HFFc6 (cell line): ENCODE results near the gene FZR1. TPM values are rescaled to one million over a fixed set of nuclear protein-coding genes. Genes with fewer than 3 reads are reported as not detected.
A peak's percentile ranks its signal among the peaks of the same experiment; 100 is the strongest.

Experiments
- DNase-seq: peaks from one replicate; pipeline ENCODE4 v3.0.0-alpha.2; 2018
- H3K27ac Mint-ChIP-seq: 2 replicates; pipeline ENCODE4 v1.8.0; 2020; ENCODE audit warnings: mild to moderate bottlenecking, mixed read lengths
- H3K27me3 Mint-ChIP-seq: 2 replicates; pipeline ENCODE4 v1.8.0; 2021; ENCODE audit warnings: mild to moderate bottlenecking, moderate library complexity, mixed read lengths; ENCODE audit not compliant: insufficient read depth
- H3K36me3 Mint-ChIP-seq: 2 replicates; pipeline ENCODE4 v1.8.0; 2021; ENCODE audit warnings: low read depth, mixed read lengths
- H3K4me1 Mint-ChIP-seq: 2 replicates; pipeline ENCODE4 v1.8.0; 2020; ENCODE audit warnings: low read depth, mixed read lengths
- H3K4me3 Mint-ChIP-seq: 2 replicates; pipeline ENCODE4 v1.8.0; 2020; ENCODE audit warnings: mild to moderate bottlenecking, moderate library complexity, mixed read lengths
- H3K9me3 Mint-ChIP-seq: 2 replicates; pipeline ENCODE4 v1.8.0; 2020; ENCODE audit warnings: mild to moderate bottlenecking, mixed read lengths
- CTCF ChIP-seq: fragments of 200-600 bp; sonication (generic); IDR thresholded peaks from 2 replicates; pipeline ENCODE4 v1.5.0; 2021; ENCODE audit warnings: antibody characterized with exemption, mild to moderate bottlenecking
- total RNA-seq, 6 experiments: library from RNA; stranded (reverse); fragmentation: NEBNext Ultra II Directional; extraction: Animal tissue kit (Norgen Biotek cat#: 25700); gene quantifications; 2 replicates in 1 of 6; 3 replicates in 5 of 6; pipeline ENCODE4 v1.2.3, GENCODE V29; 2021

The FZR1 gene
- total RNA-seq, 6 experiments from 2014 or later = 43.9 to 56.8 (median 46.0) TPM

DNA sequence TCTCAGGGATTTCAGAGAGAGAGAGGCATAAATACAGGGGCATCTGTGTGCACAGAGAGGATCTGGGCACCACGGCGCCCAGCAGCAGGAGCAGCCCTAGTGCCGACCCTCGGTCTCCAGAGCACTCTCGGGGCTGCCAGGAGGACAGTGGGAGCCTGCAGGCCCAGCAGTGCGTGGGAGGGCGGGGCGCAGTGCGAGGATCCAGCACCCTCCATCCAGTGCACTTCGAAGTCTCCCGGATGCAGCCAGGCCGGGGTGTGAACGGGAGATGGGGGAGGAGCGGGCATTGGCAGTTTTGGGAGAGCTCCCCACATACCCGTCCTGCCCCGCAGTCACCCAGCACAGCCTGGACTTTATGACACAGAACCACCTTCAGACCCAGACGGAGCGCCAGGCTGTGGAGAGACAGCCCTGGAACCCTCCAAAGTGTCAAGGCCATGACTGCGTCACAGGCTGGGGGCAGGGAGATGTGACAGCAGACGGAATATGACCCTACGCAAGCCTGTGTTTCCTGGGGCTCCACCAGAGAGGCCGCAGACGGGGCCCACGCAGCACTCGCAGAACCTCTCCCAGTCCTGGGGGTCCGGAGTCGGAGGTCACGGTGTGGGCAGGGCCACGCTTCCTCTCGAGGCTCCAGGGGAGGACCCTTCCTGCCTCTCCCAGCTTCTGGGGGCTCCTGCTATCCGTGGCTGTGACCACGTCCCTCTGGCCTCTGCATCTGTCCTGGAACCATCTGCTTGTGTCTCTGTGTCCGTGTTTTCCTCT is 18.1 kb downstream of the FZR1 start:
- peaks cover 15% of the 10 kb centered on the region; the same call in 1 of the 2 replicates for H3K36me3 Mint-ChIP-seq
- H3K27me3 Mint-ChIP-seq = peaks cover 3% of the 10 kb centered on the region; the same call in 1 of the 2 replicates
- TF ChIP-seq CTCF = no peak
- no peak for DNase-seq
- H3K4me1 Mint-ChIP-seq = no peaks in the 10 kb centered on the region
- H3K27ac Mint-ChIP-seq = no peak overlapping the region
- H3K9me3 Mint-ChIP-seq = no peaks in the 10 kb centered on the region
- no peak overlapping the region for H3K4me3 Mint-ChIP-seq

DNA sequence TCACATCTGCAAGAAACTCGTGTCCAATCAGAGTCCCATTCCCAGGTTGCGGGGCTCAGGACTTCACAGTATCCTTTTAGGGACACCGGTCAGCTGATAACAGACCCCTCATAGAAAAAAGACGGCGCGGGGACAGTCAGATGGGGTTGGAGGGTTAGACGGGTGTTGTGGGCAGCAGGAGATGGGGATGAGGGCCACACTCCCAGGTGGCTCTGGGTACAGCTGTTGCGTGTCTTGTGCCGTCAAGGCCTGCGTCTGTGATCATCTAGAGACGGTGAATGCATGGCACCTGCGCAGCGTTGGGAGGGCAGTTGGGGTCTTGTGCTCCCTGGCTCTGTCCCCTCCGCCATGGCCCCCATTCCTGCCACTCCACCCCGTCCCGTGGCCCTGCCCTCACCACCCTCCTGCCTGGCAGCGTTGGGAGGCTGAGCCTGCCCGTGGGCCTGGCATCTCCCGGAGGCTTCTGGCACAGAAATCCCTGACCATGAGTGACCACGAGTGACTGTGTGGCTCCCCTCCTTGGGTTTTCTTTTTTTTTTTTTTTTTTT is 18.9 kb downstream of the FZR1 start:
- peaks cover 3% of the 10 kb centered on the region; the same call in 1 of the 2 replicates for H3K27me3 Mint-ChIP-seq
- no peaks in the 10 kb centered on the region for H3K4me1 Mint-ChIP-seq
- H3K27ac Mint-ChIP-seq = no peak overlapping the region
- H3K4me3 Mint-ChIP-seq = no peak overlapping the region
- TF ChIP-seq CTCF = no peak
- no peaks in the 10 kb centered on the region for H3K9me3 Mint-ChIP-seq
- H3K36me3 Mint-ChIP-seq = peaks cover 15% of the 10 kb centered on the region; the same call in 1 of the 2 replicates
- no peak for DNase-seq

GRCh38 chr19:3526507-3527237 is 20.6 kb downstream of the FZR1 start:
- H3K9me3 Mint-ChIP-seq = no peaks in the 10 kb centered on the region
- TF ChIP-seq CTCF = peak; percentile 47; the same call in 1 of the 2 replicates
- no peak for DNase-seq
- no peak overlapping the region for H3K4me3 Mint-ChIP-seq
- H3K27me3 Mint-ChIP-seq = peaks cover 3% of the 10 kb centered on the region; the same call in 1 of the 2 replicates
- no peak overlapping the region for H3K27ac Mint-ChIP-seq
- peaks cover 10% of the 10 kb centered on the region; the same call in 1 of the 2 replicates for H3K36me3 Mint-ChIP-seq
- no peaks in the 10 kb centered on the region for H3K4me1 Mint-ChIP-seq

- no peak overlapping the region for H3K27ac Mint-ChIP-seq
Observed at GRCh38 chr19:3527238-3527910, 21.3 kb downstream of the FZR1 start.

More at GRCh38 chr19:3527238-3527910, 21.3 kb downstream of the FZR1 start:
- peaks cover 5% of the 10 kb centered on the region; the same call in 1 of the 2 replicates for H3K36me3 Mint-ChIP-seq
- H3K4me3 Mint-ChIP-seq = no peak overlapping the region
- no peaks in the 10 kb centered on the region for H3K4me1 Mint-ChIP-seq
- H3K27me3 Mint-ChIP-seq = peaks cover under 1% of the 10 kb centered on the region; the same call in 1 of the 2 replicates
- no peak for TF ChIP-seq CTCF
- H3K9me3 Mint-ChIP-seq = no peaks in the 10 kb centered on the region
- no peak for DNase-seq
